Hematopoietic multipotent progenitor cell treated with erythropoietin and hydrocortisone succinate and interleukin-3 and kit ligand, for 6 days (in vitro differentiated cells): ENCODE results near the gene TMEM119.
"Not testable (repeated sequence)": the region's sequence is repeated elsewhere in the genome, so short reads cannot be mapped to it uniquely, and the experiment has no call there.

ENCODE experiments used
- DNase-seq: peaks from one replicate; pipeline ENCODE4 v3.0.0-alpha.2; 2015

The TMEM119 gene

DNA sequence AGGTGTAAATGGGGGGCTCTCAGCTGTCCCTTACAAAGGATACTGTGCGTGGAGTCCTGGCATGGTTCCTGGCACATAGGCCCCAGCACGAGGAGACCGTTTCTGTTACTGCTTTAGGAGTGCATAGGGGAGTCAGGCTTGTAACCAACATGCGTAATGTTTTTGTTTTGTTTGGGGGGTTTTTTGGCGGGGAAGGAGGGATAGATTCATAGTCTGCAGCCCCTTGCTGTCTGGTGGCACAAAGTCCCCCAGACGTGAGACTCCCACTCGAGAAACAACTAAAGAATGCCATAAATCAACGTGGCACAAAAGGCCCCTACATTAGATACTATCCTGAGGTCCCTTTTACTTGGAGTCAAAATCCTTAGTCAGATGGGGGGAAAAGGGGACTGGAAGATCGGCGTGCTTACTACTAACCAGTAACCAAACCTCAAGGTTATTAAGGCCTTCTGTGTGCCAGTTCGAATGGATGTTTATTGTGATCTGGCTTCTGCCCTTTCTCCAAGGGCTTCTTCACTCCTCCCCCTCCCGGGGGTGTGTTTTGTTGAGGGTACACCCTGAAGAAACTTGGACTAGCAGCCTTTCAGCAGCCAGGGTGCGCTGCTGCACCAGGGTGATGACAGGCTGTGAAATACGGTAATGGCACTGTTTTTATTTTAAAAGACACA lies 34.6 kb downstream of the TMEM119 start:
- peak; percentile 97 for DNase-seq

DNA sequence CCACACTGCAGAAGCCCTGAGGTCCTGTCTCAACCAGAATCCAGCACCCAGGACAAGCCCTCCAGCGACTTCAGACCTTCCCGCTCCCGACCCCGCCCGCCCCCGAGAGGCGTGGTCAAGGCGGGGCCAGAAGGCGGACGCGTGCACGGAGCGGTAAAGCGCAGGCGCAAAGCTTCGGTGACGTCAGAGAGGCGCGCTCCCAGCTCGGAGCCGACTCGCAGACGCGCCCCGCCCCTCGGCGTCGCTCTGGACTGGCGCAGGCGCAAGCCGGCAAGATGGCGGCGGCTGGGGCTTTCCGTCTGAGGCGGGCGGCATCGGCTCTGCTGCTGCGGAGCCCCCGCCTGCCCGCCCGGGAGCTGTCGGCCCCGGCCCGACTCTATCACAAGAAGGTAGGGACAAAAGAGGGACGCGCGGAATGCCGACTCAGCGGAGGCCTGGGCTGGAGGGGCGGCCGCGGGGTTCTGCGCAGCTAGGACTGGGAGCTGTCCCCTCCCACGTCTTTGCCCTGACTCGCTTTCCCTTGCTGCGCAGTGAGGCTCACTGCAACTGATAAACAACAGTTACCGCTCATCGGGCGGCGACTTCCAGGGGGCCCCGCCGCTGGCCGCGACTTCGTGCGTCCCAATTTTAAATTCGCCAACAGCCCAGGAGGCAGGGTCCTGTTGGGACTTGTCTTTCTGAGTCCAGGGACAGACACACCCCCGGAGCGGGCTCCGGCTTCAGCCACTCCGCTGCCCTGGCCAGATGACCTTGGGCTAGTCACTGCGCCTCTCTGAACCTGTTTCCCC lies 35.3 kb downstream of the TMEM119 start, which contains the start of gene ISCU:
ISCU (plus strand) TSS at position 249 of the 788 bp plus-strand sequence; CDS start at position 276, 27 bp downstream.
- peak; percentile 98 for DNase-seq

DNA sequence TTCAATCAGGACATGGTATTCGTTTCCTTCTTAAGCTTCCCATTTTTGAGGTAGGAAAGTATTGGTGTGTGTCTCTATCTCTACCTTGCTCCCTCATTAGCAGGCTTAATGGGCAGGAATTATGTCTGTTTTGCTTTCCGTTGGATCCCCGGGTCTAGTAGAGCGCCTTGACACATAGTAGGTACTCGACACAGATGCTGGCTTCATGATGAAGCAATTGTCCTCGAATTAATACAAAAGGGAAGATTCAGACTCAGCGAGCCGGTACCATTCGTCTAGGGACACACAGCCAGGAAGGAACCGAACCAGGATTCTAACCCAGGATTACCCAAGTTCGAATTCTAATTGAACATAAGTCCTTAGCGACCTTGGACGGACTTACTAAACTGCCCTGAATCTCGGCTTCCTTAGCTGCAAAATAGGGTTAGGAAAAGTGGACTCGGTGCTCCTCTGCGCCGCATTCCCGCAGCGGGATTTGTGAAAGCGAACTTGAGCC lies 36.0 kb downstream of the TMEM119 start:
- no peak for DNase-seq

DNA sequence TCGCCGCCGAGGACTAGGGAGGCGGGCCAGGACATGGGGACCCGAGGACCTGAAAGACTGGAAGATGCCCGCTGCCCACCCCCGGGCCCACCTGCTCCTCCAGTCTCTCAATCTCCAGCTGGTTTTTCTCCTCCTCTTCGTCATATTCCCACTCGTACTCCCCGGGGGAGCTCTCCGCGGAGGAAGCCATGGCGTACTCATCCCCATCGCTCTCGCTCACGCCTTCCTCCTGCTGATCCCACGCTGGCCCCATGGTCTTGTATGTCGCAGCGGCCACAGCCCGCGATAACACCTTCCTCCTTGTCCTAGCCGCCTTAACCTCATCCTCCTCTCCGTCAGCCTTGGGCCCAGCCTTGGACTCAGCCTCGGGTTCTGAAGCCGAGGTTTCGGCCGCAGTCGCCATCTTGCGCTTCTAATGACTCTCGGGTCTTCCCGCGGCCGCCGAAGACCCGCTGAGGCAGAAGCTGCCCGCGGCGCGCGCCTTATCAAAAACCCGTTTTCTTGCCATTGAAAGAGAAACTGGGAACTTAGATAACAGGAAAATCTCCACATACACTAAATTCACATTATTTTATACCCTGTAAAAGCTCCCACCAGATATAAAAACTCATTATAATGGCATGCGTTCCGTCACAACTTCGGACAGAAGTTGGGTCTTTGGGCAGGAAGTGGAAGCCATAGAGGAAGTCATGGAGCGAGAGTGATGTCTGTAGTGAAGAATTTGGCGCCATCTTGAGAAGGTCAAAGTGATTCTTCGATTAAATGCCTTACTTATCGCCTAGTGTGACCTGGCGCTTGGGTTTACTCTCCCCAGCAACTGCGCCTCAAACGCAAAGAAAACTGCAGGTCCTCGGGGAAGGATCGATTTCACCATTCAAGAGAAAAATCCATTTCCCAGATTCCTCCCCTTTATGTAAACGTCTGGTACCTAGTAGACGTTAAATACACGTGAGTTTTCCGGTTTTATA lies 36.8 kb downstream of the TMEM119 start, which contains the start of gene SART3:
SART3 (minus strand) TSS at position 422 of the 968 bp plus-strand sequence; CDS start at position 403, 19 bp downstream.
- peak; percentile 98 for DNase-seq

DNA sequence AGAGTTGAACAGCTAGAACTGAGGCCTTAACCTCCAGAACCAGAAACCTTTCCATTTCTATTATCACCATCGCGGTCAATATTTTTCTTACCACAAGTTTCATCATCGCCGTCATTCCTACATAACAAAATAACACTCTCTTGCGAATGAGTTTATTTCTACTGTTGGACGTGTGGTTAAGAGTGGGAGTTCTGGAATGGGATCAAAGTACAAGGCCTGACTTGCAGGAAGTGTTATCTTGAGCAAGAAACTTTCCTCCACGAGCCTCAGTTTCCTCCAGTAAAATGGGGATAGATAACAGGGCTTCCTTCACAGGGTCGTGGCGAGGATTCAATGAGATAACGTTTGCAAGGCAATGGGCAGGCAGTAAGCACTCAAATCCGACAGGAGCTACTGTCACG lies 37.6 kb downstream of the TMEM119 start:
- DNase-seq: peak; percentile 49

DNA sequence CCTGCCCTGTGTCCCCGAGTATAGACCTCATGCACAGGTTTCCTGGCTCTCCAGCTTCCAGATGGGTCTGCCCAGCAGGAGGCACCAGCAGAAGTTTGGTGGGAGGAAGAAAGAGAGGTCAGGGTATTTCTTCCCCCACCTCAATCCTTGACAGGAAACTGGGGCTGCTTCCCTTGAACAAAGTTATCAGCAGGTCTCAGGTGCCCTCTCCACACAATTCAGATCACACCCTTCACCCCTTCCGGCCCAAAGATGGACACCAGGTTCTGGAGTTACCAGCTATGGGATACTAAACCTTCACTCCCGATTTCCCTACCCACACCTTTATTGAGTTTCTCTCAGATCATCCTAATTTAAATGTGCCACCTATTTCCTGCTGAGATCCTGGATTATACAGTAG lies 38.1 kb downstream of the TMEM119 start:
- peak; percentile 22 for DNase-seq

DNA sequence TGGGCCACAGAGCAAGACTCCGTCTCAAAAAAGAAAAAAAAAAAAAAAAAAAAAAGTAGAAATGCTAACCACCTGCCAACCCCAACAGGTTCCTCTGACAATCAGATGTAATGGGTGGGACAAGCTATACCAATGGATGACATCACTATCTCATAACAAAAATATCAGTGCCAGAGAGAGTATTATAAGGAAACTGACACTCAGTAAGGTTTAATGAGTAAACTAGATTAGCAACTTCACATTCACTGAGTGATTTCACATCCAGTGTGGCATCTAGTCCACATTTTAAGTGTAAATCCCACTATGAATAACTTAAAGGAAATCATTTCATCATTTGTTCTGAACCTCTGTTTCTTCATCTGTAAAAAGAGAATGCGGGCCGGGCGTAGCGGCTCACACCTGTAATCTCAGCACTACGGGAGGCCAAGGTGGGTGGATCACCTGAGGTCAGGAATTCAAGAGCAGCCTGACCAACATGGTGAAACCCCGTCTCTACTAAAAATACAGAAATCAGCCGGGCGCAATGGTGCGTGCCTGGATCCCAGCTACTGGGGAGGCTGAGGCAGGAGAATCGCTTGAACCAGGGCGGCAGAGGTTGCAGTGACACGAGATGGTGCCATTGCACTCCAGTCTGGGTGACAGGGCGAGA lies 38.8 kb downstream of the TMEM119 start:
- DNase-seq: no peak

DNA sequence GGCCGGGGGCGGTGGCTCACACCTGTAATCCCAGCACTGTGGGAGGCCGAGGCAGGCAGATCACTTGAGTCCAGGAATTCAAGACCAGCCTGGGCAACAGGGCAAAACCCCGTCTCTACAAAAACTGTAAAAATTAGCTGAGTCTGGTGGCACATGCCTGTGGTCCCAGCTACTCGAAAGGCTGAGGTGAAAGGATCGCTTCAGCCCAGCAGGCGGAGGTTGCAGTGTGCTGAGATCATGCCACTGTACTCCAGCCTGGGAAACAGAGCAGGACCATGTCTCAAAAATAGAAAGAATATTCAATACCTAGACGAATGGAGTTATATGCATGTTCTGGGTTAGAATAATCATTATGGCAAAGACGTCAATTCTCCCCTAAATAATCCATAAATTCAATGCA lies 42.5 kb downstream of the TMEM119 start:
- not testable (repeated sequence) for DNase-seq

DNA sequence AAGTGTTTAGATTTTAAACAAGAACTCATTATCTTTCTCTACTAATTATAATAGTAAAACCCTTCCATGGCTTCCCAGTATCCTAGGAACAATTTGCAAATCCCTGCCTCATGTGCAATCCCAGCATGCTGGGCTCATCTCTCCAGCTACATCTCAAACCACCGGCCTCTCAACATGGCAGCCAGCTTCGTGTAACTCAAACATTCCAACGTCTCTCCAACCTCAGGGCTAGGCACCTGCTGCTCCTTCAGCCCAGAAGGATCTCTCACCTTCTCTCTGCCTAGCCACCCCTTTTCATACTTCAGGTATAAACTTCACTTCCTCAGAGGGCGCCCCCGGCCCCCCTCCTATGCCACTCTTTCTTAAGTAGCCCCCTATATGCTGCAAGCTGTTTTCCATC lies 44.1 kb downstream of the TMEM119 start:
- DNase-seq: no peak

DNA sequence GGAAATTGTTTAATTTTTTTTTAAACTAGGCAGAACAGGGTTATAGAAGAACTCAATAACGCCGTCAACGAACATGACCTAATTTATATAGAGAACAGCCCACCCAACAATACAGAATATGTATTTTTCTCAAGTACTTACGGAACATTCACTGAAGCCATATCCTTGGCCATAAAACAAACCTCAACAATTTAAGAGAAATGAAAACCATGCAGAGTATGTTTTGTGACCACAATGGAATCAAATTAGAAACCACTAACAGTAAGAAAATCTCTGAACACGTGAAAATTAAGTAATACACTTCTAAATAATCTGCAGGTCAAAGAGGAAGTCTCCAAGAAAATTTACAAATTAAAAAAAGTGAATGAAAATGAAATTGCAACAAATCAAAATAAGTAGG lies 46.3 kb downstream of the TMEM119 start:
- no peak for DNase-seq

DNA sequence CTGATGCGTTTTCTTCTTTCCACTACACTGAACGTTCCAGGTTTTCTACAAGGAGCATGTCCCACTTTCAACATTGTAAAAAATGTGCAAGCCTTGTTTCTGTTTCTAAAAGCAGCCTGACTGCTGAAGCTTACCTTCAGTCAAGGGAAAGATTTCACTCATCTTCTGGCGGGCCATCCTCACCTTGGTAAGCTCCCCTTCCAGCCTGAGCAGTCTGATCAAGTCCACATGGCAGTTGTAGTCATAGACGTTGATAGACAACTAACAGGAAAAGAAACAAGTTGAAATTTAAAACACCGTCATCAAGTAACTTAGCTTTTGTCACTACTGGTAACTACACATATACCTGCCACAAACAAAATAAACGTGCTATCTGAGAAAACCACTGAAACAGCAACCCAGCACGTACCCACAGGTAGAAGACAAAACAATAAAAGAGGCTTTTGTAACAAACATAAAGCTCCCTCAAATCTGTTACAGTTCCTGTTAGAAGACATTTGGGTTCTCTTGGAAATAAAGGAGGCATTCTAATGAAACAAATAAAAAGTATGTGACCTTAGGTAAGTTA lies 48.8 kb downstream of the TMEM119 start:
- no peak for DNase-seq

DNA sequence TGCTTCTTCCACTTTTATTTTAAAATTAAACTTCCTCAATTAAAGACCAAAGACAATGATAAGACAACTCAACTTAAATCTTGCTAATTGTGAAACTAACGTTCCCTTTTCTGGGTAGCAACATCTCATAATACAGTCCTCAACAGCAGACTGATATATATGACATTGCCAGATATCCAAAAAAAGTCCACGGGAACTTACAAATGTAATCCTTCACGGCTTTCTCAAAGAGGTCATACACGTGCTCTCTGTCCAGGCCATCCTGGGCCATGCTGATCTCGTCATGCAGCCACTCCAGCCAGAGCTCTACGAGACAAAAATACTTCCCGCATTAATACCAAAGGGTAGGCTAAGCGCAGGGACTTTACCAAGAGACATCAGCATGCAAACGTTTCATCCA lies 50.2 kb downstream of the TMEM119 start:
- DNase-seq: no peak

DNA sequence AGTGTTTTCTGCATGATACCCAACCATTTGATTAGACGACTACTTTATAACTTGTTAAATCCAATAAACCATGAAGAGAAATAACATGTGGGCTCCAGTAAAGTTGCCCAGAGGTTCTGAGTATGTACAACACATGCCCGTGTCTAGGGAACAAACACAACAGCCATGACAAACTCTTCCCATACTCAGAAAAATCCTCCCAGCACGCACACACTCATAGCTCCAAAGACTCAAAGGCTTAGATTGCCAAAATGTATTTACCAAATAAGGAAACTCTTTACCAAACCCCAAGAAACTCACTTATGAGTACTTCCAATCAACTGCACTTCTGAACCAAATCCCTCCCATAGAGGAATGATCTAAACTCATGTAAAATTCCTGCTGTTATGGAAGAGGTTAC lies 54.2 kb downstream of the TMEM119 start:
- no peak for DNase-seq

DNA sequence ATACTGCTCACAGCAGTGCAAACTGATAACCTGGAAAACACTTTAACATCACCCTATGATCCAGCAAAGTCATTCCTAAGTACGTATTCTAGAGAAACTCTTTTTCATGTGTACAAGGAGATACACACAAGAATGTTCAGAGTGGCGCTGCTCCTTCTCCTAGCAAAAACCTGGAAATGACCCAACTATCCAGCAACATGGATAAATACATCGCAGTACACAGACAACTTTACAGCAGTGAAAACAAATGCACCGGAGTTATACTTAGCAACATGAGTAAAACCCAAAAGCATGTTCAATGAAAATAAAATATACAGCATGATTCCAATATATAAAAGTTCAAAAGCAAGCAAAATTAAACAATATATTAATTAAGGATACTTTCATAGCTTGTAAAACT lies 55.6 kb downstream of the TMEM119 start:
- no peak for DNase-seq
